SH-SY5Y (cell line): ENCODE data around the gene RNF38.

Experiments
- GATA2 ChIP-seq: IDR thresholded peaks from 2 replicates; pipeline ENCODE4 v1.6.1; 2011; ENCODE audit warnings: mild to moderate bottlenecking, low read depth, low read length
- GATA3 ChIP-seq: IDR thresholded peaks from 2 replicates; pipeline ENCODE4 v1.6.1; 2011; ENCODE audit warnings: low read depth, mild to moderate bottlenecking, low read length, moderate library complexity

GRCh38 chr9:36444203-36444602, 44.1 kb upstream of the RNF38 start:
- TF ChIP-seq GATA2 = no peak
- no peak for TF ChIP-seq GATA3
